ENCODE measurements around the gene AMOTL1. TPM values are rescaled to one million over a fixed set of nuclear protein-coding genes. Genes with fewer than 3 reads are reported as not detected.

Gene AMOTL1
- total and polyA plus RNA-seq, 2 of the 8 experiments (the other 6 are each of a cell fraction or from before 2014, with no cell fraction given) = 9.0 to 27.6 TPM

GRCh38 chr11:94825481-94825880 is 57.3 kb downstream of the AMOTL1 start (continued):
- TF ChIP-seq CHD7 (IDR thresholded peaks at IDR 0.05; ENCODE audit: insufficient replicate concordance, low read length) (no peak), MAFK (IDR thresholded peaks at IDR 0.05; ENCODE audit: low read depth, low read length) (no peak), SIX5 (IDR thresholded peaks at IDR 0.05; ENCODE audit: low read depth, low read length) (no peak), SRF (IDR thresholded peaks at IDR 0.05; ENCODE audit: low read depth, low read length) (no peak), SP1 (IDR thresholded peaks at IDR 0.05; ENCODE audit: low read depth, low read length) (no peak), GABPA (IDR thresholded peaks at IDR 0.05; ENCODE audit: borderline replicate concordance, insufficient read depth, low read length) (no peak), NANOG (IDR thresholded peaks at IDR 0.05; ENCODE audit: insufficient read depth, low read depth, low read length, poor library complexity, severe bottlenecking) (no peak), RXRA (IDR thresholded peaks at IDR 0.05; ENCODE audit: insufficient read depth, low read depth, low read length) (no peak), JUND (IDR thresholded peaks at IDR 0.05; ENCODE audit: low read length) (no peak), KDM4A (IDR thresholded peaks at IDR 0.05; ENCODE audit: low read depth, low read length, severe bottlenecking) (no peak), ZNF274 (IDR thresholded peaks at IDR 0.05; ENCODE audit: borderline replicate concordance, extremely low read depth, low read length) (no peak)
